Thoracic aorta (tissue), 2 donors: ENCODE data around the gene TNFRSF18. TPM values are rescaled to one million over a fixed set of nuclear protein-coding genes. Genes with fewer than 3 reads are reported as not detected.

ENCODE experiments used
- ATAC-seq: fragments of 150-250 bp; one replicate; pipeline ENCODE4 v1.8.0; 2017; ENCODE audit warnings: low read depth; ENCODE audit not compliant: insufficient number of reproducible peaks, low FRiP score
- DNase-seq: peaks from one replicate; pipeline ENCODE4 v3.0.0-alpha.2; 2020; ENCODE audit warnings: low spot score
- H3K27ac ChIP-seq, 2 donors: fragments of 200-600 bp; sonication (generic); 1 replicate in 1 of 2; 2 replicates in 1 of 2; pipeline ENCODE4 v1.5.1; 2016; ENCODE audit warnings: mild to moderate bottlenecking in 2 of 2, moderate library complexity in 2 of 2
- H3K27me3 ChIP-seq: fragments of 200-600 bp; sonication (generic); replicated peaks from 2 replicates; pipeline ENCODE4 v1.6.0; 2016; ENCODE audit warnings: mild to moderate bottlenecking; ENCODE audit not compliant: insufficient read depth
- H3K36me3 ChIP-seq: fragments of 200-600 bp; sonication (generic); one replicate; pipeline ENCODE4 v1.5.1; 2016
- H3K4me1 ChIP-seq, 2 donors: fragments of 200-600 bp; sonication (generic); 1 replicate in 1 of 2; 2 replicates in 1 of 2; pipeline versions ENCODE4 v1.5.1 to v1.6.0; 2016; ENCODE audit warnings: low read depth in 2 of 2, mild to moderate bottlenecking in 1 of 2; ENCODE audit not compliant: control insufficient read depth in 1 of 2
- H3K4me3 ChIP-seq: fragments of 200-600 bp; sonication (generic); 2 replicates; pipeline ENCODE4 v1.5.1; 2016; ENCODE audit warnings: mild to moderate bottlenecking
- H3K9me3 ChIP-seq: fragments of 200-600 bp; sonication (generic); 2 replicates; pipeline ENCODE4 v1.5.1; 2016
- CTCF ChIP-seq: fragments of 200-600 bp; sonication (generic); IDR thresholded peaks from one replicate; pipeline ENCODE4 v1.5.1; 2019; ENCODE audit warnings: antibody characterized with exemption
- total RNA-seq, 2 donors: library from RNA; depleted of rRNA; stranded (reverse); fragments of >200 nt; gene quantifications; one replicate each; pipeline versions ENCODE4 v1.1.0 to v1.2.3, GENCODE V29; 2016

TNFRSF18 gene
- total RNA-seq, 2 donors from 2014 or later = 1.3 TPM; not detected in 1

GRCh38 chr1:1175221-1176062 lies 30.9 kb downstream of the TNFRSF18 start:
- Histone ChIP-seq H3K9me3 (no peaks in the 10 kb centered on the region), H3K36me3 (no peaks in the 10 kb centered on the region), H3K27ac (no peak overlapping the region), H3K27me3 (no peaks in the 10 kb centered on the region), H3K4me3 (no peak overlapping the region), H3K4me1 (no peaks in the 10 kb centered on the region)
- ATAC-seq (no peak), DNase-seq (no peak)
- no peak for TF ChIP-seq CTCF

GRCh38 chr1:1173793-1174415 lies 32.5 kb downstream of the TNFRSF18 start, which contains the start of gene TTLL10:
Gene TTLL10, plus strand, starts transcription at chr1:1173880. Its CDS starts 5,336 bp downstream, at chr1:1179216.
- H3K36me3 ChIP-seq = no peaks in the 10 kb centered on the region
- DNase-seq (no peak), ATAC-seq (no peak)
- H3K27me3 ChIP-seq = no peaks in the 10 kb centered on the region
- H3K4me1 ChIP-seq = no peaks in the 10 kb centered on the region
- no peaks in the 10 kb centered on the region for H3K9me3 ChIP-seq
- no peak within 1 kb of the TSS for H3K27ac ChIP-seq
- H3K4me3 ChIP-seq = no peak within 1 kb of the TSS
- TF ChIP-seq CTCF = no peak

GRCh38 chr1:1173061-1173792 lies 33.2 kb downstream of the TNFRSF18 start:
- Histone ChIP-seq H3K4me1 (no peaks in the 10 kb centered on the region), H3K9me3 (no peaks in the 10 kb centered on the region), H3K27ac (no peak overlapping the region), H3K27me3 (no peaks in the 10 kb centered on the region), H3K36me3 (no peaks in the 10 kb centered on the region), H3K4me3 (no peak overlapping the region)
- no peak for TF ChIP-seq CTCF
- DNase-seq (no peak), ATAC-seq (no peak)

GRCh38 chr1:1171546-1172340 lies 34.6 kb downstream of the TNFRSF18 start:
- no peak for TF ChIP-seq CTCF
- H3K4me3 ChIP-seq = no peak overlapping the region
- no peaks in the 10 kb centered on the region for H3K4me1 ChIP-seq
- H3K9me3 ChIP-seq = no peaks in the 10 kb centered on the region
- no peak for DNase-seq
- ATAC-seq = no peak
- H3K27ac ChIP-seq = no peak overlapping the region
- no peaks in the 10 kb centered on the region for H3K36me3 ChIP-seq
- H3K27me3 ChIP-seq = no peaks in the 10 kb centered on the region
